ENCODE results near the gene CYS1.
"Not testable (repeated sequence)": the region's sequence is repeated elsewhere in the genome, so short reads cannot be mapped to it uniquely, and the experiment has no call there.

The CYS1 gene

DNA sequence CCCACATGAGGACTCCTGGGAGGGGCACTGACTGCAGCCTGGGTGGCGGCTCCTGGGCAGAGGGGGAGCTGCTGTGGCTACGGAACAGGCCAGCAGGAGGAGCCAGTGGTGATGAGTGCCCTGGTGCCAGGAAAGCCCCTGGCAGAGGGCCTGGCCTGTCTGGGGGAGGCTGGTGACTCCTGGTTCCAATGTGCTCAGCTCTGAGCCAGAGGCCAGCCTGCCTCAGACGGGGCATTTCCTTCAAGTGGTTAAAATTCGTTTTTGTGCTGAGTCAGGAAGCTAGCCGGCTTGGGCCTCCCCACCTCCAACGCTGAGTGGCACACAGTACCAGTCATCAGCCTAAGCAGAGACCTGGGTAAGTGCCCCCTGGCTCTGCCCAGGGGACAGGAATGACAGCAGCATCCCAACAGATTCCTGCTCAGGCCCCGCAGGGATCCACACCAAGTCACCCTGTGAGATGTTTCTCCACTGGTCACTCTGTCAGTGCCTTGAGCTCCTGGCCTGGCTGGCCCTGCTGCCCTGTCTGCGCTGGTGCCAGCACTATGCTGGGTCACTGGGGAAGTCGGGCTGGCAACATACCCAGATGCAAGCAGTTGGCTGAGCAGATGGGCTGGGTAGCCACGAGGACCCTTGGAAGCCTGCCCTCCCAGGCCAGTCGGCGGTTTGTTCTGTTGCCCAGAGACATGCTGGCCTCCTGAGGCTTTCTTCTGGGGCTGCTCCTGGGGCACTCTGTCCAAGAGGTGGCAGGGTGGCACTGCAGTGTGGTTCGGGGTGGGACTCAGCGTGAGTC is 43.9 kb downstream of the CYS1 start:
- ATAC-seq (replicated peaks; ENCODE audit: extremely low read depth, poor library complexity, severe bottlenecking) (peak; percentile 78), DNase-seq (ENCODE audit: low spot score in 2 of 2) (peak in 1 of 2 donors; percentile 31)
- H3K27me3 Mint-ChIP-seq, result no peaks in the 10 kb centered on the region
- peaks cover 24% of the 10 kb centered on the region for H3K4me1 Mint-ChIP-seq
- H3K9me3 Mint-ChIP-seq, result no peaks in the 10 kb centered on the region
- H3K36me3 Mint-ChIP-seq (ENCODE audit: insufficient read depth), result peaks cover 3% of the 10 kb centered on the region
- peak overlapping the region; percentile 68 for H3K27ac Mint-ChIP-seq (ENCODE audit: low read depth)
- H3K4me3 Mint-ChIP-seq, result peak overlapping the region; percentile 4

- Mint-ChIP-seq H3K27ac (ENCODE audit: low read depth) (peak overlapping the region; percentile 68), H3K9me3 (no peaks in the 10 kb centered on the region), H3K4me1 (peaks cover 23% of the 10 kb centered on the region), H3K4me3 (peak overlapping the region; percentile 4), H3K27me3 (no peaks in the 10 kb centered on the region), H3K36me3 (ENCODE audit: insufficient read depth) (peaks cover 3% of the 10 kb centered on the region)
- DNase-seq (ENCODE audit: low spot score in 2 of 2) (no peak), ATAC-seq (replicated peaks; ENCODE audit: extremely low read depth, poor library complexity, severe bottlenecking) (no peak)
Observed at GRCh38 chr2:10035633-10036032, 44.6 kb downstream of the CYS1 start.

DNA sequence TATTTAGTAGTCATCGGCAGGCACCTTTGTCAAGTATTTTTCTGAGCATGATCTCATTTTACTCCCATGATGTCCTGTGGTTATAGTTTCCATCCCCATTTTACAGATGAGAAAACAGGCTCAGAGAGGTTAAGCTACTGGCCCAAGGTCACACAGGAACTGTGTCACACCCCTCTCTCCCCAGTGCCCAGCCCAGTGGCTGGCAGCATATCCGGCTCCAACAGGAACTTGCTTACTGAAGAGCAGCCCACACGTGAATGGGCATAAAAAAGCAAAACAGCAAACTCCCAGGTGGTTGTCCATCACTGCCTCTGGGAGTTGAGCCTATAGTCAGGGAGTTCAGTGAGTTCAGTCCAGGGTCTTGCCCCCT is 45.2 kb downstream of the CYS1 start:
- no peak for ATAC-seq (replicated peaks; ENCODE audit: extremely low read depth, poor library complexity, severe bottlenecking)
- Mint-ChIP-seq H3K4me3 (peak overlapping the region; percentile 4), H3K27ac (ENCODE audit: low read depth) (peak overlapping the region; percentile 68), H3K36me3 (ENCODE audit: insufficient read depth) (peaks cover 3% of the 10 kb centered on the region), H3K27me3 (no peaks in the 10 kb centered on the region), H3K9me3 (no peaks in the 10 kb centered on the region), H3K4me1 (peaks cover 27% of the 10 kb centered on the region)
- no peak for DNase-seq (ENCODE audit: low spot score in 2 of 2)

DNA sequence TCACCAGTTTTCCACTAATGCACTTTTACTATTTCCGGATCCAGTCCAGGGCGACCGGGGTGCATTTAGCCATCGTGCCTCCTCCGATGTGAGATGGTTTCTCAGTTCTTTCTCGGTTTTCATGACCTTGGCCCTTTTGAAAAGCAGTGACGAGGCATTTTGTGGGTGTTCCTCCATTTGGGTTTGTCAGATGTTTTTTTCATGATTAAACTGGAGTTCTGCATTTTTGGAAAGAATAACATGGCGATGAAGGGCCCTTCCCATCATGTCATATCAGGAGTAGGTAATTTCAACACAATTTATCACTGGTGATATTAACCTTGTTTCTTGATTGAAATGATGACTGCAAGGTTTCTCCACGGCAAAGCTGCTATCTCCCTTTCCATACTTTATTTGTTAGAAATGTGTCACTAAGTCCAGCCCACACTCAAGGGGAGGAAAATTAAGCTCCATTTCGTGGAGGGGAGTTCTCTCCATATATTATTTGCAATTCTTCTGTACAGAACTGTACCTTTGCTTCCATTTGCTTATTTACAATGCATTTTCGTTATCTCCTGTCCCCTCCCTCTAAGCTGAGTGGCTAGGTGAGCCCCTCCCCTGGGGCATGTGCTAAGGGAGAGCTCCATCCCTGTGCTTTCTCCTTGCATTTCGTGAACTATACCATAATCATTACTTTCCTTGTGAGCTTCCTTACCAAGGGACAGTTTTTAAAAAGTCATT is 45.7 kb downstream of the CYS1 start:
- Mint-ChIP-seq H3K4me3 (peak overlapping the region; percentile 4), H3K36me3 (ENCODE audit: insufficient read depth) (peaks cover 3% of the 10 kb centered on the region), H3K4me1 (peaks cover 33% of the 10 kb centered on the region), H3K27me3 (no peaks in the 10 kb centered on the region), H3K27ac (ENCODE audit: low read depth) (peak overlapping the region; percentile 27), H3K9me3 (no peaks in the 10 kb centered on the region)
- no peak for DNase-seq (ENCODE audit: low spot score in 2 of 2)
- ATAC-seq (replicated peaks; ENCODE audit: extremely low read depth, poor library complexity, severe bottlenecking), result no peak

GRCh38 chr2:10033251-10034006 is 46.8 kb downstream of the CYS1 start:
- ATAC-seq (replicated peaks; ENCODE audit: extremely low read depth, poor library complexity, severe bottlenecking), result no peak
- Mint-ChIP-seq H3K9me3 (no peaks in the 10 kb centered on the region), H3K36me3 (ENCODE audit: insufficient read depth) (peaks cover 6% of the 10 kb centered on the region), H3K27ac (ENCODE audit: low read depth) (peak overlapping the region; percentile 44), H3K4me1 (peaks cover 40% of the 10 kb centered on the region), H3K27me3 (no peaks in the 10 kb centered on the region), H3K4me3 (no peak overlapping the region)
- DNase-seq (ENCODE audit: low spot score in 2 of 2), result no peak

DNA sequence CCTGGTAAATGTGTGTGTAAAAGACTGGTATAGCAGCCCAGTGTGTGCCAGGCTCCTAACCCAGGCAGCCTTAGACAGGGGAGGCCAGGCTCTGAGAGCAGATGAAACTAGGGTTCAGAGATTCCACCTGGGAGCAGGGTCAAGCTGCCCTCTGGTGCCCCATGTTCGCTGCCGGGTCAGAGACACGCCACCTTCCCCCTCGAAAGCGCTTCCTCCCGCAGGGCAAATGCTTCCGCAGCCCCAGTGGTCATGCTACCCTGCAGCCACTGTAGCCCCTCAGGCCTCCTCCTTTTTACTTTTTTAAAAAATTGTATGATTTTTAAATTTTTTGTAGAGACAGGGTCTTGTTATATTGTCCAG is 47.5 kb downstream of the CYS1 start:
- no peak for ATAC-seq (replicated peaks; ENCODE audit: extremely low read depth, poor library complexity, severe bottlenecking)
- Mint-ChIP-seq H3K4me3 (no peak overlapping the region), H3K36me3 (ENCODE audit: insufficient read depth) (peaks cover 6% of the 10 kb centered on the region), H3K27ac (ENCODE audit: low read depth) (peak overlapping the region; percentile 44), H3K27me3 (no peaks in the 10 kb centered on the region), H3K9me3 (no peaks in the 10 kb centered on the region), H3K4me1 (peaks cover 47% of the 10 kb centered on the region)
- no peak for DNase-seq (ENCODE audit: low spot score in 2 of 2)

GRCh38 chr2:10031886-10032745 is 48.1 kb downstream of the CYS1 start:
- peaks cover 47% of the 10 kb centered on the region for H3K4me1 Mint-ChIP-seq
- DNase-seq (ENCODE audit: low spot score in 2 of 2) (no peak), ATAC-seq (replicated peaks; ENCODE audit: extremely low read depth, poor library complexity, severe bottlenecking) (no peak)
- no peaks in the 10 kb centered on the region for H3K9me3 Mint-ChIP-seq
- no peak overlapping the region for H3K4me3 Mint-ChIP-seq
- H3K36me3 Mint-ChIP-seq (ENCODE audit: insufficient read depth), result peaks cover 6% of the 10 kb centered on the region
- H3K27ac Mint-ChIP-seq (ENCODE audit: low read depth), result peak overlapping the region; percentile 44
- no peaks in the 10 kb centered on the region for H3K27me3 Mint-ChIP-seq

DNA sequence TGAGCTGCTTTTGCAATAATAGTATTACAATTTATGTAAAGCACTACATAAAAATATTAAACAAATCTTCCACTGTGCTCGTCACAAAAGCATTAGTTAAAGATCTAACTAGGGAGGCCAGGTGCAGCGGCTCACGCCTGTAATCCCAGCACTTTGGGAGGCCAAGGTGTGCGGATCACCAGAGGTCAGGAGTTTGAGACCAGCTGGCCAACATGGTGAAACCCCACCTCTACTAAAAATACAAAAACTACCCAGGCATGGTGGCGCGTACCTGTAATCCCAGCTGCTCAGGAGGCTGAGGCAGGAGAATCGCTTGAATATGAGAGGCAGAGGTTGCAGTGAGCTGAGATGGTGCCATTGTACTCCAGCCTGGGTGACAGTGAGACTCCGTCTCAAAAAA is 49.4 kb downstream of the CYS1 start:
- H3K9me3 Mint-ChIP-seq; H3K4me3 Mint-ChIP-seq; DNase-seq (ENCODE audit: low spot score in 2 of 2); H3K27me3 Mint-ChIP-seq; H3K36me3 Mint-ChIP-seq (ENCODE audit: insufficient read depth); ATAC-seq (replicated peaks; ENCODE audit: extremely low read depth, poor library complexity, severe bottlenecking): not testable (repeated sequence)
- H3K27ac Mint-ChIP-seq (ENCODE audit: low read depth), result peak overlapping the region; percentile 85
- peaks cover 42% of the 10 kb centered on the region for H3K4me1 Mint-ChIP-seq

DNA sequence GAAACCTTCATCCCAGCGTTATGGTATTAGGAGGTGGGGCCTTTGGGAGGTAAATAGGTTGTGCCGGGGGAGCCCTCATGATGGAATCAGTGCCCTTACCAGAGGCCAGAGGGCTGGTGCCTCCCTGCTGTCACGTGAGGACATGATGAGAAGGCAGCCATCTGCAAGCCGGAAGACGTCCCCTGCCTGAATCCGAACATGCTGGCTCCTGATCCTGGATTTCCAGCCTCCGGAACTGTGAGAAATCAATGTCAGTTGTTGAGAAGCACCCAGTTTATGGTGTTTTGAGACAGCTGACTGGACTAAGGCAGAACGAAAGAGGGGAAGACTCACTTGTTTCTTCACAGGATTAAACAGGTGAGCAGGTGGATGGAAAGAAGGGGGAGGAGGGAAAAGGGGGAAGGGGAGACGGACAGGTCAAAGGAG is 49.9 kb downstream of the CYS1 start:
- Mint-ChIP-seq H3K27ac (ENCODE audit: low read depth) (peak overlapping the region; percentile 85), H3K4me3 (peak overlapping the region; percentile 73), H3K27me3 (no peaks in the 10 kb centered on the region), H3K9me3 (no peaks in the 10 kb centered on the region), H3K4me1 (peaks cover 38% of the 10 kb centered on the region), H3K36me3 (ENCODE audit: insufficient read depth) (peaks cover 5% of the 10 kb centered on the region)
- ATAC-seq (replicated peaks; ENCODE audit: extremely low read depth, poor library complexity, severe bottlenecking) (no peak), DNase-seq (ENCODE audit: low spot score in 2 of 2) (no peak)

GRCh38 chr2:10029875-10030223 is 50.4 kb downstream of the CYS1 start:
- no peak for ATAC-seq (replicated peaks; ENCODE audit: extremely low read depth, poor library complexity, severe bottlenecking)
- H3K4me3 Mint-ChIP-seq, result peak overlapping the region; percentile 73
- peaks cover 4% of the 10 kb centered on the region for H3K36me3 Mint-ChIP-seq (ENCODE audit: insufficient read depth)
- H3K27me3 Mint-ChIP-seq, result no peaks in the 10 kb centered on the region
- H3K9me3 Mint-ChIP-seq, result no peaks in the 10 kb centered on the region
- H3K27ac Mint-ChIP-seq (ENCODE audit: low read depth), result peak overlapping the region; percentile 85
- DNase-seq (ENCODE audit: low spot score in 2 of 2), result no peak
- H3K4me1 Mint-ChIP-seq, result peaks cover 33% of the 10 kb centered on the region

GRCh38 chr2:10028988-10029874 is 51.0 kb downstream of the CYS1 start:
- Mint-ChIP-seq H3K4me3 (peak overlapping the region; percentile 73), H3K36me3 (ENCODE audit: insufficient read depth) (peaks cover 4% of the 10 kb centered on the region), H3K9me3 (no peaks in the 10 kb centered on the region), H3K27ac (ENCODE audit: low read depth) (peak overlapping the region; percentile 85), H3K27me3 (no peaks in the 10 kb centered on the region), H3K4me1 (peaks cover 27% of the 10 kb centered on the region)
- DNase-seq (ENCODE audit: low spot score in 2 of 2) (peak; percentile 37 to 50), ATAC-seq (replicated peaks; ENCODE audit: extremely low read depth, poor library complexity, severe bottlenecking) (peak; percentile 96)
